22Rv1 (cell line): ENCODE results near the gene LDLR.

Experiments
- ZFX ChIP-seq: fragments of 450-650 bp; IDR thresholded peaks from 2 replicates; pipeline ENCODE4 v1.6.1; 2017; ENCODE audit warnings: antibody characterized with exemption, borderline replicate concordance
- TF ChIP-seq, protein P1 (sequence below): fragments of 450-650 bp; IDR thresholded peaks from 2 replicates; pipeline ENCODE4 v1.5.1; 2017; ENCODE audit warnings: mild to moderate bottlenecking

DNA sequence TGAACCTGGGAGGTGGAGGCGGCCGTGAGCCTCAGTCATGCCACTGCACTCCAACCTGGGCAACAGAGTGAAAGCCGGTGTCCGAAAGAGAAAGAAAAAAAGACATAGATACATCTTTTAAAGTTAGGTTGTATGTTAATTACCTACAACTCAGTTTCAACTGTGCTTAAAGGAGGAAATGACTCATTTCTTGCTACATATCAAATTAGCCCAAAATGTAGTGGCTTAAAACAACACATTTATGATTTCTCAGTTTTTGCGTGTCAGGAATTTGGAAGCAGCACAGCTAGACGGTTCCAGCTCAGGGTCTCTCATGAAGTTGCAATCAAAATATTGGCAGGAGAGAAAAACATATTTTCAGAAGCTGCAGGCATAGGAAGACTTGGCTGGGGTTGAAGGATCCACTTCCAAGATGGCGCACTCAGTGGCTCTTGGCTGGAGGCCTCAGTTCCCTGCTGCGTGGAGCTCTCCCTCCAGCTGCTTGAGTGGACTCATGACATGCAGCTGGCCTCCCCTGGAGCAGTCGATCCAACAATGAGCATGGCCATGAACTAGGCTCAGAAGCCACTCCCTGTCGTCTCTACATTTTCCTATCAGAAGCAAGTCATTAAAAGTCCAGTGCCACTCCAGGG is 7.1 kb downstream of the LDLR start:
- TF ChIP-seq, protein P1, sequence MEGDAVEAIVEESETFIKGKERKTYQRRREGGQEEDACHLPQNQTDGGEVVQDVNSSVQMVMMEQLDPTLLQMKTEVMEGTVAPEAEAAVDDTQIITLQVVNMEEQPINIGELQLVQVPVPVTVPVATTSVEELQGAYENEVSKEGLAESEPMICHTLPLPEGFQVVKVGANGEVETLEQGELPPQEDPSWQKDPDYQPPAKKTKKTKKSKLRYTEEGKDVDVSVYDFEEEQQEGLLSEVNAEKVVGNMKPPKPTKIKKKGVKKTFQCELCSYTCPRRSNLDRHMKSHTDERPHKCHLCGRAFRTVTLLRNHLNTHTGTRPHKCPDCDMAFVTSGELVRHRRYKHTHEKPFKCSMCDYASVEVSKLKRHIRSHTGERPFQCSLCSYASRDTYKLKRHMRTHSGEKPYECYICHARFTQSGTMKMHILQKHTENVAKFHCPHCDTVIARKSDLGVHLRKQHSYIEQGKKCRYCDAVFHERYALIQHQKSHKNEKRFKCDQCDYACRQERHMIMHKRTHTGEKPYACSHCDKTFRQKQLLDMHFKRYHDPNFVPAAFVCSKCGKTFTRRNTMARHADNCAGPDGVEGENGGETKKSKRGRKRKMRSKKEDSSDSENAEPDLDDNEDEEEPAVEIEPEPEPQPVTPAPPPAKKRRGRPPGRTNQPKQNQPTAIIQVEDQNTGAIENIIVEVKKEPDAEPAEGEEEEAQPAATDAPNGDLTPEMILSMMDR, result no peak
- TF ChIP-seq ZFX, result no peak
